ENCODE measurements around the gene TPSAB1. TPM values are rescaled to one million over a fixed set of nuclear protein-coding genes. Genes with fewer than 3 reads are reported as not detected.

Gene TPSAB1
- polyA plus RNA-seq, 3 donors, result not detected

- Mint-ChIP-seq H3K36me3 (no peaks in the 10 kb centered on the region), H3K4me3 (no peak overlapping the region), H3K9me3 (peaks cover 0 to 10% (median 3%) of the 10 kb centered on the region in 7 donors), H3K27ac (no peak overlapping the region), H3K27me3 (ENCODE audit: low read depth in 3 of 3) (peaks cover 16 to 34% (median 20%) of the 10 kb centered on the region in 3 donors), H3K4me1 (no peaks in the 10 kb centered on the region)
- DNase-seq, result no peak
- H4K20me1 ChIP-seq (ENCODE audit: insufficient read depth, low read length), result no peaks in the 10 kb centered on the region
- H2AFZ ChIP-seq (ENCODE audit: insufficient read depth, low read depth, low read length, poor library complexity, severe bottlenecking), result no peak overlapping the region
- no peaks in the 10 kb centered on the region for H3K36me3 ChIP-seq (replicated peaks in 1 of 2; ENCODE audit: control insufficient read depth in 1 of 2, insufficient read depth in 2 of 2, low read length in 2 of 2)
- H3K4me1 ChIP-seq (ENCODE audit: control insufficient read depth in 1 of 2, insufficient read depth in 2 of 2, low read length in 2 of 2), result no peaks in the 10 kb centered on the region
- no peak for TF ChIP-seq CTCF (IDR thresholded peaks at IDR 0.05)
- no peak overlapping the region for H3K9ac ChIP-seq (ENCODE audit: insufficient read depth, low read length, poor library complexity, severe bottlenecking)
- H3K27me3 ChIP-seq (ENCODE audit: control insufficient read depth in 2 of 2, insufficient read depth in 2 of 2, low read length in 2 of 2), result no peaks in the 10 kb centered on the region
- H3K4me2 ChIP-seq (replicated peaks; ENCODE audit: extremely low read depth, low read length, poor library complexity, severe bottlenecking), result no peak overlapping the region
- no peaks in the 10 kb centered on the region for H3K79me2 ChIP-seq (ENCODE audit: insufficient read depth, low read length)
- H3K27ac ChIP-seq (ENCODE audit: low read depth in 1 of 2, low read length in 2 of 2), result no peak overlapping the region
- no peaks in the 10 kb centered on the region for H3K9me3 ChIP-seq (replicated peaks in 1 of 2; ENCODE audit: control insufficient read depth in 1 of 2, insufficient read depth in 1 of 2, low read length in 2 of 2)
- intact Hi-C loops (cut with micrococcal nuclease), result no loop called here
- H3K4me3 ChIP-seq (replicated peaks in 1 of 3; ENCODE audit: low read depth in 2 of 3, low read length in 3 of 3), result no peak overlapping the region
- no CpG with 5 or more reads among the region's 7 CpGs for WGBS (ENCODE audit: insufficient coverage)
These were observed 34.3 kb downstream of the TPSAB1 start for GRCh38 chr16:1274767-1275166.

GRCh38 chr16:1275791-1276579 is 35.5 kb downstream of the TPSAB1 start:
- no peaks in the 10 kb centered on the region for H4K20me1 ChIP-seq (ENCODE audit: insufficient read depth, low read length)
- no peaks in the 10 kb centered on the region for H3K79me2 ChIP-seq (ENCODE audit: insufficient read depth, low read length)
- no peak for TF ChIP-seq CTCF (IDR thresholded peaks at IDR 0.05)
- H3K9me3 Mint-ChIP-seq, result peaks cover 0 to 10% (median 3%) of the 10 kb centered on the region in 7 donors
- H3K9me3 ChIP-seq (replicated peaks in 1 of 2; ENCODE audit: control insufficient read depth in 1 of 2, insufficient read depth in 1 of 2, low read length in 2 of 2), result no peaks in the 10 kb centered on the region
- no peaks in the 10 kb centered on the region for H3K4me1 ChIP-seq (ENCODE audit: control insufficient read depth in 1 of 2, insufficient read depth in 2 of 2, low read length in 2 of 2)
- no peak overlapping the region for H2AFZ ChIP-seq (ENCODE audit: insufficient read depth, low read depth, low read length, poor library complexity, severe bottlenecking)
- H3K36me3 Mint-ChIP-seq, result no peaks in the 10 kb centered on the region
- peaks cover 17 to 33% (median 20%) of the 10 kb centered on the region in 3 donors for H3K27me3 Mint-ChIP-seq (ENCODE audit: low read depth in 3 of 3)
- 86% methylated on average over 22 of the region's 30 CpGs for WGBS (ENCODE audit: insufficient coverage)
- no peak overlapping the region for H3K4me3 ChIP-seq (replicated peaks in 1 of 3; ENCODE audit: low read depth in 2 of 3, low read length in 3 of 3)
- intact Hi-C loops (cut with micrococcal nuclease), result no loop called here
- no peak overlapping the region for H3K27ac ChIP-seq (ENCODE audit: low read depth in 1 of 2, low read length in 2 of 2)
- no peak overlapping the region for H3K9ac ChIP-seq (ENCODE audit: insufficient read depth, low read length, poor library complexity, severe bottlenecking)
- H3K4me2 ChIP-seq (replicated peaks; ENCODE audit: extremely low read depth, low read length, poor library complexity, severe bottlenecking), result no peak overlapping the region
- no peak overlapping the region for H3K4me3 Mint-ChIP-seq
- DNase-seq, result no peak
- no peaks in the 10 kb centered on the region for H3K4me1 Mint-ChIP-seq
- no peaks in the 10 kb centered on the region for H3K36me3 ChIP-seq (replicated peaks in 1 of 2; ENCODE audit: control insufficient read depth in 1 of 2, insufficient read depth in 2 of 2, low read length in 2 of 2)
- H3K27me3 ChIP-seq (ENCODE audit: control insufficient read depth in 2 of 2, insufficient read depth in 2 of 2, low read length in 2 of 2), result no peaks in the 10 kb centered on the region
- H3K27ac Mint-ChIP-seq, result no peak overlapping the region
